ENCODE results near the gene USP12.

USP12 gene

GRCh38 chr13:27020415-27020814 lies 151.2 kb downstream of the USP12 start:
- TF ChIP-seq CTCF (IDR thresholded peaks at IDR 0.05; ENCODE audit: low read depth, low read length): no peak
- no peaks in the 10 kb centered on the region for H3K36me3 ChIP-seq
- H3K9me3 ChIP-seq: no peaks in the 10 kb centered on the region
- no peaks in the 10 kb centered on the region; the same call in 1 of the 2 replicates for H3K4me1 ChIP-seq
- no peak overlapping the region for H3K4me3 ChIP-seq (ENCODE audit: low read depth, low read length)
- DNase-seq: no peak
- no peaks in the 10 kb centered on the region for H3K27me3 ChIP-seq

- no peak overlapping the region for H3K4me3 ChIP-seq (ENCODE audit: low read depth, low read length)
- no peaks in the 10 kb centered on the region for H3K9me3 ChIP-seq
- no peak for DNase-seq
- no peaks in the 10 kb centered on the region for H3K36me3 ChIP-seq
- no peaks in the 10 kb centered on the region for H3K27me3 ChIP-seq
- no peaks in the 10 kb centered on the region; the same call in 1 of the 2 replicates for H3K4me1 ChIP-seq
- TF ChIP-seq CTCF (IDR thresholded peaks at IDR 0.05; ENCODE audit: low read depth, low read length): no peak
These were observed 152.7 kb downstream of the USP12 start for GRCh38 chr13:27018882-27019281.

GRCh38 chr13:27018344-27018861 lies 153.2 kb downstream of the USP12 start:
- DNase-seq: no peak
- no peaks in the 10 kb centered on the region for H3K9me3 ChIP-seq
- no peaks in the 10 kb centered on the region; the same call in 1 of the 2 replicates for H3K4me1 ChIP-seq
- no peak overlapping the region for H3K4me3 ChIP-seq (ENCODE audit: low read depth, low read length)
- TF ChIP-seq CTCF (IDR thresholded peaks at IDR 0.05; ENCODE audit: low read depth, low read length): no peak
- H3K36me3 ChIP-seq: no peaks in the 10 kb centered on the region
- no peaks in the 10 kb centered on the region for H3K27me3 ChIP-seq

GRCh38 chr13:27016875-27017274 lies 154.7 kb downstream of the USP12 start:
- H3K4me3 ChIP-seq (ENCODE audit: low read depth, low read length): no peak overlapping the region
- no peaks in the 10 kb centered on the region for H3K27me3 ChIP-seq
- TF ChIP-seq CTCF (IDR thresholded peaks at IDR 0.05; ENCODE audit: low read depth, low read length): no peak
- no peaks in the 10 kb centered on the region for H3K36me3 ChIP-seq
- H3K9me3 ChIP-seq: no peaks in the 10 kb centered on the region
- no peaks in the 10 kb centered on the region for H3K4me1 ChIP-seq
- DNase-seq: no peak
